ENCODE measurements around the gene TNS4.
A peak's percentile ranks its signal among the peaks of the same experiment; 100 is the strongest.

The TNS4 gene

GRCh38 chr17:40487371-40488020 is 13.9 kb downstream of the TNS4 start:
- DNase-seq = no peak

- no peak for DNase-seq
These were observed 14.7 kb downstream of the TNS4 start for GRCh38 chr17:40486522-40487370.

GRCh38 chr17:40485851-40486521 is 15.4 kb downstream of the TNS4 start:
- DNase-seq = peak; percentile 17

- DNase-seq = no peak
These were observed 16.4 kb downstream of the TNS4 start for GRCh38 chr17:40484973-40485530.

GRCh38 chr17:40484285-40484972 is 17.0 kb downstream of the TNS4 start:
- no peak for DNase-seq

GRCh38 chr17:40483679-40484078 is 17.7 kb downstream of the TNS4 start:
- DNase-seq = no peak

- no peak for DNase-seq
These were observed 18.7 kb downstream of the TNS4 start for GRCh38 chr17:40482722-40483121.

- DNase-seq = no peak
These were observed 20.3 kb downstream of the TNS4 start for GRCh38 chr17:40481106-40481505.

GRCh38 chr17:40480501-40481003 is 20.9 kb downstream of the TNS4 start:
- DNase-seq = peak; percentile 85

GRCh38 chr17:40479754-40480480 is 21.5 kb downstream of the TNS4 start:
- no peak for DNase-seq

- DNase-seq = no peak
These were observed 22.9 kb downstream of the TNS4 start for GRCh38 chr17:40478486-40478885.

- no peak for DNase-seq
These were observed 23.6 kb downstream of the TNS4 start for GRCh38 chr17:40477796-40478195.

- no peak for DNase-seq
These were observed 26.1 kb downstream of the TNS4 start for GRCh38 chr17:40475234-40475908.

- no peak for DNase-seq
These were observed 26.9 kb downstream of the TNS4 start for GRCh38 chr17:40474419-40475002.

- no peak for DNase-seq
These were observed 27.7 kb downstream of the TNS4 start for GRCh38 chr17:40473573-40474365.

GRCh38 chr17:40472733-40473452 is 28.5 kb downstream of the TNS4 start:
- no peak for DNase-seq

- DNase-seq = no peak
These were observed 29.3 kb downstream of the TNS4 start for GRCh38 chr17:40471846-40472732.
